ENCODE results near the gene SLC46A3.
"Not testable (repeated sequence)": the region's sequence is repeated elsewhere in the genome, so short reads cannot be mapped to it uniquely, and the experiment has no call there.

The SLC46A3 gene

DNA sequence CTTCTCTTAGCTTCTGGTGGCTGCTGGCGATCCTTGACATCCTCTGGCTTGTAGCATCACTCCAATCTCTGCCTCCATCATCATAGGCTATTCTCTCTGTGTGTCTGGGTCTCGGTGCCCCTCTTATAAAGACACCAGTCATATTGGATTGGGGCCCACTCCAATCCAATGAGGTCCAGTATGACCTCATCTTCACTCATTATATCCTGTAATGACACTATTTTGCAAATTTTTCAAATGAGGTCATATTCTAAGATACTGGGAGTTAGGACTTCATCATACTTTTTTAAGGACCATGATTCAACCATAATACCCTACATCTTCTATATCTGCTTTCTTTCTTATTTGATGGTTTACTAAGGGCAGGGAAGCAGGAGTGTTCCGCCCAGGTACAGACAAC, 12.0 kb upstream of the SLC46A3 start:
- no peak for DNase-seq (ENCODE audit: low read depth)

DNA sequence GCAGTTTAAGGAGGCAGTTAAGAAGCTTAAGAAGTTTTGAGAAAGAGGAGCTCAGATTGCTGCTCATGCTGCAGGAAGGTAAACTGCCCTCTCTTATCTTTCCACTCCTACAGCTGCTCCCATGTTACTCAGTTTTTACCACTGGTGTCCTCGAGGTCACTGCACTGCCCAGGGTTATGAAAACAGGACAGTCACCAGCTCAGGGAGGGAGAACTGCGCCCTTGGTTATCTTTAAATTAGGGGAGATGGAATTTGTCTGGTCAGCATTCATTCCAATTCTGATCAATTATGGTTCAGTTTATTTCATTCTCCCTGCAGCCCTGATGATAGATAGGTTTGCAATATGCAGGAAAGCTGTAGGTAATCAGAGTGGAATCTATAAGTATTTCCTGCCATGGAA, 10.8 kb upstream of the SLC46A3 start:
- DNase-seq (ENCODE audit: low read depth): no peak

DNA sequence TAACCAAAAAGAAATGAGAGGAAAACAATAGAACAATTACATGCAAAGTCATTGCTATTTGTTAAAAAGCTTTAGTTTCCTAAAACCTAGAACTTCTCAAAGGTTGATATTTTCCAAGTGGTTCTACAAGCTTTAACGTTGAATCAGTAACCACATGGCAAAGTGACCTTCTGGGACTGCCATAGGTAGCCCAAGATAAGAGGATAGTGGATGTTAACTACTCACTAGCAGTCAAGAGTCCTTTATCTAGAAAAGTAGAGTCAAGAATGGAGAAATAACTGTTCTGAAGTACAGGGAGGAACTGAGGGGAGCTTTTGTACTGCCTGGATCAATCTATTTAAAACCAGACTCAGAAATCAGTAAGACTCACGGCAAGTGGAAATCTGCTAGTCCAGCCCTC, 9.9 kb upstream of the SLC46A3 start:
- DNase-seq (ENCODE audit: low read depth): no peak

GRCh38 chr13:28725046-28725610, 6.4 kb upstream of the SLC46A3 start:
- no peak for DNase-seq (ENCODE audit: low read depth)

- DNase-seq (ENCODE audit: low read depth): no peak
These were observed 5.0 kb upstream of the SLC46A3 start for GRCh38 chr13:28723806-28724205.

- DNase-seq (ENCODE audit: low read depth): no peak
These were observed 671 bp upstream of the SLC46A3 start for GRCh38 chr13:28719227-28720055.

GRCh38 chr13:28718196-28718542, 601 bp downstream of the SLC46A3 start:
- DNase-seq (ENCODE audit: low read depth): no peak

GRCh38 chr13:28717170-28717569, 1.6 kb downstream of the SLC46A3 start:
- DNase-seq (ENCODE audit: low read depth): no peak

DNA sequence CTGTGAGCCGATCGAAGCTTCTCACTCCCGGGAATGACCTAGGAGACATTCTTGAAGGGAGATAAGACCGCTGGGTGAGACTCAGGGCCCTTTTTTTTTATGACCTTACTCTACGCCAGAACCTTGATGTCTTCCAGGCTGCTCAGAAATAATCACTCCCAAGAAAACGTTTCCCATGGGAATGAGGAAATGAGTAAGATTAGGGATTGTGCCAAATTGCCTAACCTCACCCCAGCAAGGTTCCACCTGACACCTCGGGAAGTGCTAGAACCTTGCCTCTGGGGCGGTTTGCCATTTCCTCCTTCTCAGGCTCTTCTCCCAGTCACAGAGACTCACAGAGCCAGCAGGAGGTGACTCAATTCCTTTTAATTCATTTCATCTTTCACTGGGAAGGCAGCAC, 2.3 kb downstream of the SLC46A3 start:
- no peak for DNase-seq (ENCODE audit: low read depth)

- no peak for DNase-seq (ENCODE audit: low read depth)
These were observed 4.1 kb downstream of the SLC46A3 start for GRCh38 chr13:28714651-28715050.

- DNase-seq (ENCODE audit: low read depth): no peak
These were observed 8.6 kb downstream of the SLC46A3 start for GRCh38 chr13:28710161-28710560.

- DNase-seq (ENCODE audit: low read depth): no peak
These were observed 10.9 kb downstream of the SLC46A3 start for GRCh38 chr13:28707629-28708427.

DNA sequence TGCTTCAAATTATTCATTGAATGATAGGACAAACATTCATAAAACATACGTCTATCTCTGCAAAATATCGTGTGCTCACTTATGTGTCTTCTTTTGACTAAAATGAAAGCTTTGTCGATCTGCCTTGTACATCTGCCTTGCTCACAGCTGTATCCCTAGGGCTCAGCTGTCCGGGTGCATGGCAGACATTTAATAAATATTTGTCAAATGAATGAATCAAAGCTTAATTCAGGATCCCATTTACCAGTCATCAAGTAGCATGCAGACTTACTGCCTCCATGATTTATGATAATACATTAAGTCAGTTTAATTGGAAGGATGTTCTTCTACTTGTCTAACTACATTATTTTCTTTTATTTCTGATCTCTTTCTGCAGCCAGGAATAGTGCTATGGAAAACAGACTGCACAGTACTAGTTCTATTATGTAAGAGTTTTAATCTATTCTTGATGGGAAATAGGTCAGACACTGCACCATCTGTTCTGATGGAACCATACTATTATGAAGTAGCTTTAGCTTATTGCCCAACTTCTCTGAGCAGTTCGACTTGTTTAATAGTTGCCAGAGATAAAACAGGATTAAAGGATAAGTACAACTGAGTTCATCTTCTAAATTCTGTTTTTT, 13.2 kb downstream of the SLC46A3 start:
- no peak for DNase-seq (ENCODE audit: low read depth)

- DNase-seq (ENCODE audit: low read depth): no peak
These were observed 13.9 kb downstream of the SLC46A3 start for GRCh38 chr13:28704919-28705318.

- DNase-seq (ENCODE audit: low read depth): no peak
These were observed 14.5 kb downstream of the SLC46A3 start for GRCh38 chr13:28704282-28704681.

GRCh38 chr13:28699246-28699645, 19.5 kb downstream of the SLC46A3 start:
- no peak for DNase-seq (ENCODE audit: low read depth)

- DNase-seq (ENCODE audit: low read depth): no peak
These were observed 21.3 kb downstream of the SLC46A3 start for GRCh38 chr13:28697441-28697840.

GRCh38 chr13:28693605-28694491, 24.9 kb downstream of the SLC46A3 start:
- DNase-seq (ENCODE audit: low read depth): not testable (repeated sequence)

DNA sequence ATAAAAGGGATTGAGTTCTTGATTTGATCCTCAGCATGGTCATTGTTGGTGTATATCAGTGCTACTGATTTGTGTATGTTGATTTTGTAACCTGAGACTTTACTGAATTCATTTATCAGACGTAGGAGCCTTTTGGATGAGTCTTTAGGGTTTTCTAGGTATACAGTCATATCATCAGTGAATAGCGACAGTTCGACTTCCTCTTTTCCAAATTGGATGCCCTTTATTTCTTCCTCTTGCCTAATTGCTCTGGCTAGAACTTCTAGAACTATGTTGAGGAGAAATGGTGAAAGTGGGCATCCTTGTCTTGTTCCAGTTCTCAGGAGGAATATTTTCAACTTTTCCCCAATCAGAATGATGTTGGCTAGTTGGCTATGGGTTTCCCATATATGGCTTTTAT, 32.9 kb downstream of the SLC46A3 start:
- DNase-seq (ENCODE audit: low read depth): no peak

DNA sequence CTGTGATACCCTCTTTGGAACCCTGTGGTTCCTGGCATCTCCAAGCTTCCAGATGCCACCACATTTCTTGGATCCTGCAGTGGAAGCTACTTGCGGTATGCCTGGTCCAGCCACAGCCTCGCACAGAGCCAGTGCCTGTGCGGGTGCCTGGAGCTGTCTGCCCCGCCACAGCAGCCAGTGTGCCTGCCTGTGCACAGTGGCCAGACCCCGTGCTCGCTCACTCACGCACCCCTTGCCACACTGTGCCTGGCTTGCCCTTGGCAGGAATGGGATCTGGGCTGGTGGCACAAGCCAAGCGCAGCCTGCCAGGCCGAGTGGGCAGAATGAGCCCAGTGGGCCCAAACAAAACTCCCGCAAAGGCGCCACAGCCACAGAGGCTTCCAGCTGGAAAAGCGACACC, 33.7 kb downstream of the SLC46A3 start:
- no peak for DNase-seq (ENCODE audit: low read depth)

GRCh38 chr13:28684257-28684656, 34.5 kb downstream of the SLC46A3 start:
- no peak for DNase-seq (ENCODE audit: low read depth)

DNA sequence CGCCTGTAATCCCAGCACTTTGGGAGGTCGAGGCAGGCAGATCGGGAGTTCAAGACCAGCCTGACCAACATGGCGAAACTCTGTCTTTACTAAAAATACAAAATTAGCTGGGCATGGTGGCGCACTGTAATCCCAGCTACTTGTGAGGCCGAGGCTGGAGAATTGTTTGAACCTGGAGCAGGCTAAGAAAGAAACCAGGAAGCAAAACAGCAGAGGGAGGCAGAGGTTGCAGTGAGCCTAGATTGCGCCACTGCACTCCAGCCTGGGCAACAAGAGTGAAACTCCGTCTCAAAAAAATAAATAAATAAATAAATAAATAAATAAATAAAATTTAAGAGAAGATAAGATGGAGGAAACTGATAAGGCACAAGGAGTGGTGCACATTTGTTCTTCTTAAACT, 35.6 kb downstream of the SLC46A3 start:
- DNase-seq (ENCODE audit: low read depth): not testable (repeated sequence)

Measured in stimulated activated CD8-positive, alpha-beta memory T cell treated with anti-CD3 and anti-CD28 coated beads, Interleukin-12 subunit alpha, Interleukin-12 subunit beta, amount 100 ng/mL, for 1 hour (primary cell).